ENCODE data around the gene PDYN.

GRCh38 chr20:1964659-1965405 is 29.0 kb downstream of the PDYN start:
- TF ChIP-seq CTCF (IDR thresholded peaks at IDR 0.05): no peak
- no peak for TF ChIP-seq POLR2AphosphoS5 (IDR thresholded peaks at IDR 0.05)
- no peak for TF ChIP-seq POLR2A (IDR thresholded peaks at IDR 0.05)

Data from stomach (tissue), 4 donors.